ENCODE data around the gene KRT222. TPM values are rescaled to one million over a fixed set of nuclear protein-coding genes. Genes with fewer than 3 reads are reported as not detected.

KRT222 gene
- total RNA-seq, 1 experiment from 2014 or later, result not detected

GRCh38 chr17:40611840-40612474 is 53.0 kb downstream of the KRT222 start:
- no peak overlapping the region for H3K27ac ChIP-seq (ENCODE audit: low read length)
- DNase-seq, result no peak
- H3K9me2 ChIP-seq (replicated peaks; ENCODE audit: insufficient read depth, low read length), result no peaks in the 10 kb centered on the region
- H3K4me2 ChIP-seq (ENCODE audit: low read depth, low read length, poor library complexity, severe bottlenecking), result no peak overlapping the region
- no peaks in the 10 kb centered on the region for H3K27me3 ChIP-seq (ENCODE audit: low read length)
- H4K20me1 ChIP-seq (ENCODE audit: insufficient read depth, low read depth, low read length), result no peaks in the 10 kb centered on the region
- H3K9ac ChIP-seq (ENCODE audit: low read length), result no peak overlapping the region
- H3K9me3 ChIP-seq (ENCODE audit: low read length), result no peaks in the 10 kb centered on the region
- no peaks in the 10 kb centered on the region for H3K79me2 ChIP-seq (ENCODE audit: low read length)
- H2AFZ ChIP-seq (ENCODE audit: low read length), result no peak overlapping the region
- no peak overlapping the region for H3K4me3 ChIP-seq (ENCODE audit: low read length)
- no peaks in the 10 kb centered on the region for H3K4me1 ChIP-seq (ENCODE audit: low read length)
- no peaks in the 10 kb centered on the region for H3K36me3 ChIP-seq (ENCODE audit: insufficient read depth, low read length)

- no peaks in the 10 kb centered on the region for H3K9me2 ChIP-seq (replicated peaks; ENCODE audit: insufficient read depth, low read length)
- no peaks in the 10 kb centered on the region for H4K20me1 ChIP-seq (ENCODE audit: insufficient read depth, low read depth, low read length)
- no peak overlapping the region for H3K4me2 ChIP-seq (ENCODE audit: low read depth, low read length, poor library complexity, severe bottlenecking)
- H3K9me3 ChIP-seq (ENCODE audit: low read length), result no peaks in the 10 kb centered on the region
- no peaks in the 10 kb centered on the region for H3K79me2 ChIP-seq (ENCODE audit: low read length)
- no peak for DNase-seq
- no peak overlapping the region for H3K4me3 ChIP-seq (ENCODE audit: low read length)
- H3K27ac ChIP-seq (ENCODE audit: low read length), result no peak overlapping the region
- no peaks in the 10 kb centered on the region for H3K27me3 ChIP-seq (ENCODE audit: low read length)
- H3K4me1 ChIP-seq (ENCODE audit: low read length), result no peaks in the 10 kb centered on the region
- no peak overlapping the region for H2AFZ ChIP-seq (ENCODE audit: low read length)
- H3K9ac ChIP-seq (ENCODE audit: low read length), result no peak overlapping the region
- no peaks in the 10 kb centered on the region for H3K36me3 ChIP-seq (ENCODE audit: insufficient read depth, low read length)
Observed at GRCh38 chr17:40610359-40610758, 54.6 kb downstream of the KRT222 start.

GRCh38 chr17:40608061-40608581 is 56.9 kb downstream of the KRT222 start:
- no peak for DNase-seq

GRCh38 chr17:40607641-40608040 is 57.3 kb downstream of the KRT222 start:
- Histone ChIP-seq H3K4me2 (ENCODE audit: low read depth, low read length, poor library complexity, severe bottlenecking) (no peak overlapping the region), H3K4me3 (ENCODE audit: low read length) (no peak overlapping the region), H3K9me2 (replicated peaks; ENCODE audit: insufficient read depth, low read length) (no peaks in the 10 kb centered on the region), H3K4me1 (ENCODE audit: low read length) (no peaks in the 10 kb centered on the region), H3K79me2 (ENCODE audit: low read length) (no peaks in the 10 kb centered on the region), H4K20me1 (ENCODE audit: insufficient read depth, low read depth, low read length) (no peaks in the 10 kb centered on the region), H3K27ac (ENCODE audit: low read length) (no peak overlapping the region), H3K9ac (ENCODE audit: low read length) (no peak overlapping the region), H3K9me3 (ENCODE audit: low read length) (no peaks in the 10 kb centered on the region), H3K36me3 (ENCODE audit: insufficient read depth, low read length) (no peaks in the 10 kb centered on the region), H2AFZ (ENCODE audit: low read length) (no peak overlapping the region), H3K27me3 (ENCODE audit: low read length) (no peaks in the 10 kb centered on the region)
- no peak for DNase-seq

More at GRCh38 chr17:40608061-40608581, 56.9 kb downstream of the KRT222 start:
- H3K36me3 ChIP-seq (ENCODE audit: insufficient read depth, low read length), result no peaks in the 10 kb centered on the region
- no peaks in the 10 kb centered on the region for H3K79me2 ChIP-seq (ENCODE audit: low read length)
- H4K20me1 ChIP-seq (ENCODE audit: insufficient read depth, low read depth, low read length), result no peaks in the 10 kb centered on the region
- no peak overlapping the region for H3K9ac ChIP-seq (ENCODE audit: low read length)
- H3K27me3 ChIP-seq (ENCODE audit: low read length), result no peaks in the 10 kb centered on the region
- H2AFZ ChIP-seq (ENCODE audit: low read length), result no peak overlapping the region
- no peaks in the 10 kb centered on the region for H3K9me3 ChIP-seq (ENCODE audit: low read length)
- no peaks in the 10 kb centered on the region for H3K9me2 ChIP-seq (replicated peaks; ENCODE audit: insufficient read depth, low read length)
- no peaks in the 10 kb centered on the region for H3K4me1 ChIP-seq (ENCODE audit: low read length)
- H3K4me3 ChIP-seq (ENCODE audit: low read length), result no peak overlapping the region
- no peak overlapping the region for H3K27ac ChIP-seq (ENCODE audit: low read length)
- no peak overlapping the region for H3K4me2 ChIP-seq (ENCODE audit: low read depth, low read length, poor library complexity, severe bottlenecking)

- H3K27me3 ChIP-seq (ENCODE audit: low read length), result no peaks in the 10 kb centered on the region
- no peaks in the 10 kb centered on the region for H3K4me1 ChIP-seq (ENCODE audit: low read length)
- H3K36me3 ChIP-seq (ENCODE audit: insufficient read depth, low read length), result no peaks in the 10 kb centered on the region
- no peak for DNase-seq
- no peaks in the 10 kb centered on the region for H4K20me1 ChIP-seq (ENCODE audit: insufficient read depth, low read depth, low read length)
- H3K27ac ChIP-seq (ENCODE audit: low read length), result no peak overlapping the region
- no peaks in the 10 kb centered on the region for H3K9me3 ChIP-seq (ENCODE audit: low read length)
- no peaks in the 10 kb centered on the region for H3K79me2 ChIP-seq (ENCODE audit: low read length)
- H3K4me3 ChIP-seq (ENCODE audit: low read length), result no peak overlapping the region
- H3K9ac ChIP-seq (ENCODE audit: low read length), result no peak overlapping the region
- no peak overlapping the region for H3K4me2 ChIP-seq (ENCODE audit: low read depth, low read length, poor library complexity, severe bottlenecking)
- no peaks in the 10 kb centered on the region for H3K9me2 ChIP-seq (replicated peaks; ENCODE audit: insufficient read depth, low read length)
- H2AFZ ChIP-seq (ENCODE audit: low read length), result no peak overlapping the region
Observed at GRCh38 chr17:40606548-40607353, 58.2 kb downstream of the KRT222 start.

GRCh38 chr17:40605306-40605705 is 59.7 kb downstream of the KRT222 start:
- H3K4me3 ChIP-seq (ENCODE audit: low read length), result no peak overlapping the region

More at GRCh38 chr17:40605306-40605705, 59.7 kb downstream of the KRT222 start:
- no peaks in the 10 kb centered on the region for H4K20me1 ChIP-seq (ENCODE audit: insufficient read depth, low read depth, low read length)
- no peak overlapping the region for H3K9ac ChIP-seq (ENCODE audit: low read length)
- no peak overlapping the region for H3K27ac ChIP-seq (ENCODE audit: low read length)
- no peaks in the 10 kb centered on the region for H3K36me3 ChIP-seq (ENCODE audit: insufficient read depth, low read length)
- no peaks in the 10 kb centered on the region for H3K27me3 ChIP-seq (ENCODE audit: low read length)
- H3K9me2 ChIP-seq (replicated peaks; ENCODE audit: insufficient read depth, low read length), result no peaks in the 10 kb centered on the region
- no peaks in the 10 kb centered on the region for H3K4me1 ChIP-seq (ENCODE audit: low read length)
- no peak overlapping the region for H2AFZ ChIP-seq (ENCODE audit: low read length)
- H3K79me2 ChIP-seq (ENCODE audit: low read length), result no peaks in the 10 kb centered on the region
- no peak for DNase-seq
- no peak overlapping the region for H3K4me2 ChIP-seq (ENCODE audit: low read depth, low read length, poor library complexity, severe bottlenecking)
- H3K9me3 ChIP-seq (ENCODE audit: low read length), result no peaks in the 10 kb centered on the region

Other genes starting within 250 kb of the KRT222 start
- 101 and 199 TPM in 2 replicates for gene TOP2A, start 247.3 kb downstream of the KRT222 start, total RNA-seq (2014; rRNA removed; shearing (Covaris generic); ENCODE audit: low replicate concordance)
- not detected in 2 replicates for gene IGFBP4, start 221.7 kb downstream of the KRT222 start, total RNA-seq (2014; rRNA removed; shearing (Covaris generic); ENCODE audit: low replicate concordance)
- not detected in 2 replicates for gene TNS4, start 163.6 kb downstream of the KRT222 start, total RNA-seq (2014; rRNA removed; shearing (Covaris generic); ENCODE audit: low replicate concordance)
- gene CCR7, start 99.7 kb downstream of the KRT222 start, total RNA-seq (2014; rRNA removed; shearing (Covaris generic); ENCODE audit: low replicate concordance), result not detected in 2 replicates
- 68.6 and 72.2 TPM in 2 replicates for gene SMARCE1, start 17.4 kb downstream of the KRT222 start, total RNA-seq (2014; rRNA removed; shearing (Covaris generic); ENCODE audit: low replicate concordance)
- not detected in 2 replicates for gene KRT24, start 38.6 kb upstream of the KRT222 start, total RNA-seq (2014; rRNA removed; shearing (Covaris generic); ENCODE audit: low replicate concordance)
- gene KRT25, start 90.2 kb upstream of the KRT222 start, total RNA-seq (2014; rRNA removed; shearing (Covaris generic); ENCODE audit: low replicate concordance), result not detected in 2 replicates
- not detected in 2 replicates for gene KRT26, start 107.0 kb upstream of the KRT222 start, total RNA-seq (2014; rRNA removed; shearing (Covaris generic); ENCODE audit: low replicate concordance)
- not detected in 2 replicates for gene KRT27, start 117.4 kb upstream of the KRT222 start, total RNA-seq (2014; rRNA removed; shearing (Covaris generic); ENCODE audit: low replicate concordance)
- gene KRT28, start 134.8 kb upstream of the KRT222 start, total RNA-seq (2014; rRNA removed; shearing (Covaris generic); ENCODE audit: low replicate concordance), result not detected in 2 replicates
- 14.9 and 21.6 TPM in 2 replicates for gene KRT10, start 157.4 kb upstream of the KRT222 start, total RNA-seq (2014; rRNA removed; shearing (Covaris generic); ENCODE audit: low replicate concordance)
- gene KRT12, start 202.0 kb upstream of the KRT222 start, total RNA-seq (2014; rRNA removed; shearing (Covaris generic); ENCODE audit: low replicate concordance), result not detected in 2 replicates
- gene KRT20, start 220.1 kb upstream of the KRT222 start, total RNA-seq (2014; rRNA removed; shearing (Covaris generic); ENCODE audit: low replicate concordance), result not detected in 2 replicates

All from Karpas-422 (cell line).